GM21529 (cell line): Measurements from ENCODE around the gene RMI2.

Experiments
- ATAC-seq: cut with Tn5 transposase; IDR thresholded peaks from one replicate; pipeline ENCODE4 v1.9.1; 2021; ENCODE audit not compliant: unreplicated experiment

The RMI2 gene

DNA sequence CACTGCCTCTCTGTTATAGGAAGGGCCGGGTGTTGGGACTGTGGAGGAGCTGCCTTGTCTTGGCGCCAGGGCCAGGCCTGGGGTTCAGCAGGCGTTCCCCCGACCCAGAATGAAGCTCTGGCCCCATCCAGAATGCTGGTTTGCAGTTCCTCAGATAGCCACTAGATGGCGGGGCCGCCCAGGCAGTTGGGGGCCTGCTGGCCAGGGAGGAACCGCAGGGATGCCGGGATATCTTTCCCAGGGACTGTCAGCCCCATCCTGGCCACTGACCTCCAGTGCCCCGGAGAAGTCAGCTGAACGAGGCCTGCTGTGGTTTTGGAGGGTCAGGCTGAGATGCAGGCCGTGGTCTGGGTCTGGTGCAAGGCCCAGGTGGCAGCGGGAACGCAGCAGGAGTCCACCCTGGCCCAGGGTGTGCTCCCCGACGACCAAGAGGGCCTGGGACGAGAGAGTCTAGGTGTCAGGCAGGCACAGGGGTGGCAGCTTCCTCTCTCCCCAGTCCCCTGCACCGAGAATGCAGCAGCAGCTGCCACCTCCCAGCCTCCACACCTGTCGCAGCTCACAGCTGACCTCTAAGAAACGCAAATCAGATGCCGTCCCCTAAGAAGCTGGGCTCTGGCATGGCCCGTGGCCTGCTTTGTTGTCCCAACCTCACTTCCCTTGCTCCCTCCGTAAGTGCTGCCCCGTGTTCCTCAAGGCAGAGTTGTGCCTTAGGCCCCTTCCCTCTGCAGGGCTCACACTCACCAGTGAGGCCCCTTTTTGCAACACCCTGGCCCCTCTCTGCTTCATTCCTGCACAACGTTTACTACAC, 51.2 kb downstream of the RMI2 start:
- ATAC-seq = no peak

DNA sequence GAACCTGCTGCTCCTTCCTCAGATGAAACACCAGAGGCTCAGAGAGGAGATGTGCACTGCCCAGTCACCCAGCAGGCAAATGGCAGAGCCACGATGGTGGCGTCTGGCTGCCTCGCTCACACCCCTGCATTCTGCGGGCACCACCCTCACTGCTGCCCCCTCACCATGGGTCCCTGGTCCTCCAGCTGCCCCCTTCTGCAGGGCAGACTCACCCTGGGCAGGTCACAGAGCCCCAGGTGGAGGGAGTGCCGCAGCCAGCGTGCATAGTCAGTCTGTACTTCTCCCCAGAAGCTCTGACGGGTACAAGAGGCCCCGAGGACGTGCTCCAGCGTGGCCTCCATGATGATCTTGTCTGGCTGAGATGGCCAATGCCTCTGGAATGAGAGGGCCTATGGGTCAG, 52.9 kb downstream of the RMI2 start:
- no peak for ATAC-seq

DNA sequence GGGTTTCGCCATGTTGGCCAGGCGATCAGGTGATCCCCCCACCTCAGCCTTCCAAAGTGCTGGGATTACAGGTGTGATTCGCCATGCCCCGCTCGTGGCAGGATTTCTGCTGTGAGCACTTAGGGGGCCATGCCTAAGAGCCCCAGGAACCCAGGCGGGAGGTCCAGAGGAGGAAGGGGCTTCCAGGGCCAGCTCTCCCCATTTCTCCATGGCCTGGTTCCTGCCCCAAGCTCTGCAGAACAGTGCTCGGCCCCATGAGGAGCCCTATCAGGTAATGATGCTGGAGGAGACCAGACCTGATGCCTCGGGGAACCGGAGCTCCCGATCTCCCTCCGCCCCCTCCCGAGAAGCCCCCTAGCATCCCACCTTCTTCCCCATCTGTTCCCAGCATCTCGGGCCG, 53.6 kb downstream of the RMI2 start:
- no peak for ATAC-seq

DNA sequence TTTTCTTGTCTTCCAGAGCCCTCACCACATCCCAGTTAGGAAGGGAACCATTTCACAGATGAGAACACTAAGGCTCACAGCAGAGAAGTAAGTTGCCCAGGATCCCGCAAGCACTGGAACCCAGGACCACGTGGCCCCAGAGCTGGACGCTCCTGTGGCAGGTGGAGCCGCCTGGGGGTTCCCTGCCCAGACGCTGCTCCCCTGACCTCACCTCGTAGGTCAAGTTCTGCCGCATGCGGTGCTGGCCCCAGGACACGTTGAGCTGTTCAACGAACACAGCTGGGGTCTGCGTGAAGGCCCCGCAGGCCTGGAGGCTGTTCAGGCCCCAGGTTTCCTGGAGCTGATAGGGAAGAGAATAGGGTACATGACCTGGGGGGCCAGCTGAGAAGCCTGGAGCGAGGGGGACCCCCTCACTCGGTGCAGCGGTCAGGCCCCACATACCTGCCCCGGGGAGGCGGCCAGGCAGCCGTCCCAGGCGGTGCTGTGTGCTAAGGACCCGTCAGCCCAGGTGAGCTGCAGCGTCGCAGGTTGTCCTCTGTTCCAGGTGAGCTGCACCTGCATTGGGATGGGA, 54.1 kb downstream of the RMI2 start:
- ATAC-seq = no peak

DNA sequence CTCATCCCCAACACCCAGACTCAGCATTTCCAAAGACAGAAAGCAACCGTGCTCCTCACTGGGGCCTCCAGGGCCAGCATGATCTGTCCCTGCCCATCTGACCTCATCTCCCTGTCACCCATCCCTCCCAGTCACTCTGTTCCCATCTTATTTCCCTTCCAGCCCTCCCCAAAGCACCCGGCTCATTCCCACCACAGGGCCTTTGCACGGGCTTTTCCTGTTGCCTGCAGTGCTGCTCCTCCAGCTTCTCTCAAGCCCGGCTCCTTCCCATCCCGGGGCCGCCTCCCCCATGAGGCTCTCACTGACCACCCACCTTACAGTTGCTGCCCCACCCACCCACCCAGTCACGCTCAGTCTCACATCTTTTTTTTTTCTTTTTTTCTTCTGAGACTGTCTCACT, 54.8 kb downstream of the RMI2 start:
- no peak for ATAC-seq
